Ascending aorta (tissue), 2 donors: ENCODE measurements around the gene CCDC186. TPM values are rescaled to one million over a fixed set of nuclear protein-coding genes. Genes with fewer than 3 reads are reported as not detected.

Experiments
- DNase-seq, 2 donors: peaks; one replicate each; pipeline ENCODE4 v3.0.0-alpha.2; 2019; ENCODE audit warnings: low spot score in 2 of 2
- H3K27ac ChIP-seq, 2 donors: fragments of 200-600 bp; sonication (generic); one replicate each; pipeline ENCODE4 v1.5.1; 2016 to 2017; ENCODE audit warnings: mild to moderate bottlenecking in 1 of 2
- H3K27me3 ChIP-seq: fragments of 200-600 bp; sonication (generic); one replicate; pipeline ENCODE4 v1.5.1; 2017
- H3K36me3 ChIP-seq, 2 donors: fragments of 200-600 bp; sonication (generic); one replicate each; pipeline ENCODE4 v1.5.1; 2016
- H3K4me1 ChIP-seq, 2 donors: fragments of 200-600 bp; sonication (generic); one replicate each; pipeline ENCODE4 v1.5.1; 2016 to 2017; ENCODE audit warnings: mild to moderate bottlenecking in 1 of 2
- H3K4me3 ChIP-seq, 2 donors: fragments of 200-600 bp; sonication (generic); one replicate each; pipeline ENCODE4 v1.5.1; 2016 to 2017; ENCODE audit warnings: mild to moderate bottlenecking in 1 of 2
- H3K9me3 ChIP-seq, 2 donors: fragments of 200-600 bp; sonication (generic); one replicate each; pipeline ENCODE4 v1.5.1; 2016
- intact Hi-C: fragments of 100-400 bp; cut with DNase I; formaldehyde crosslinking; loops from one replicate; pipeline ENCODE4 v1.15.1; 2023
- total RNA-seq: library from RNA; depleted of rRNA; stranded (reverse); fragments of >200 nt; gene quantifications from one replicate; pipeline ENCODE4 v1.1.0, GENCODE V29; 2016
- TF ChIP-seq, protein P1 (sequence below), 3 experiments: fragments of 200-600 bp in 2 of 3; fragments of 450-650 bp in 1 of 3; sonication (generic) in 2 of 3; IDR thresholded peaks; one replicate each; pipeline ENCODE4 v1.5.1; 2016 to 2019; ENCODE audit warnings: antibody characterized with exemption in 3 of 3, mild to moderate bottlenecking in 1 of 3, moderate library complexity in 1 of 3

CCDC186 gene
- total RNA-seq, 1 donor from 2014 or later: 4.4 TPM

- H3K27ac ChIP-seq: no peak overlapping the region
- TF ChIP-seq, protein P1, sequence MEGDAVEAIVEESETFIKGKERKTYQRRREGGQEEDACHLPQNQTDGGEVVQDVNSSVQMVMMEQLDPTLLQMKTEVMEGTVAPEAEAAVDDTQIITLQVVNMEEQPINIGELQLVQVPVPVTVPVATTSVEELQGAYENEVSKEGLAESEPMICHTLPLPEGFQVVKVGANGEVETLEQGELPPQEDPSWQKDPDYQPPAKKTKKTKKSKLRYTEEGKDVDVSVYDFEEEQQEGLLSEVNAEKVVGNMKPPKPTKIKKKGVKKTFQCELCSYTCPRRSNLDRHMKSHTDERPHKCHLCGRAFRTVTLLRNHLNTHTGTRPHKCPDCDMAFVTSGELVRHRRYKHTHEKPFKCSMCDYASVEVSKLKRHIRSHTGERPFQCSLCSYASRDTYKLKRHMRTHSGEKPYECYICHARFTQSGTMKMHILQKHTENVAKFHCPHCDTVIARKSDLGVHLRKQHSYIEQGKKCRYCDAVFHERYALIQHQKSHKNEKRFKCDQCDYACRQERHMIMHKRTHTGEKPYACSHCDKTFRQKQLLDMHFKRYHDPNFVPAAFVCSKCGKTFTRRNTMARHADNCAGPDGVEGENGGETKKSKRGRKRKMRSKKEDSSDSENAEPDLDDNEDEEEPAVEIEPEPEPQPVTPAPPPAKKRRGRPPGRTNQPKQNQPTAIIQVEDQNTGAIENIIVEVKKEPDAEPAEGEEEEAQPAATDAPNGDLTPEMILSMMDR (IDR thresholded peaks at IDR 0.05): no peak
- DNase-seq: no peak
- no peak overlapping the region for H3K4me3 ChIP-seq
- no peaks in the 10 kb centered on the region for H3K36me3 ChIP-seq
- H3K27me3 ChIP-seq: no peaks in the 10 kb centered on the region
- peaks cover 0 to 17% of the 10 kb centered on the region in 2 donors for H3K4me1 ChIP-seq
- H3K9me3 ChIP-seq: peaks cover 0 to 6% of the 10 kb centered on the region in 2 donors
- intact Hi-C loops: loop anchor here (10.0 kb wide), 1 partner anchor 704 kb away; no protein-coding TSS in a partner anchor
Observed at GRCh38 chr10:114168450-114169009, 5.5 kb downstream of the CCDC186 start.

DNA sequence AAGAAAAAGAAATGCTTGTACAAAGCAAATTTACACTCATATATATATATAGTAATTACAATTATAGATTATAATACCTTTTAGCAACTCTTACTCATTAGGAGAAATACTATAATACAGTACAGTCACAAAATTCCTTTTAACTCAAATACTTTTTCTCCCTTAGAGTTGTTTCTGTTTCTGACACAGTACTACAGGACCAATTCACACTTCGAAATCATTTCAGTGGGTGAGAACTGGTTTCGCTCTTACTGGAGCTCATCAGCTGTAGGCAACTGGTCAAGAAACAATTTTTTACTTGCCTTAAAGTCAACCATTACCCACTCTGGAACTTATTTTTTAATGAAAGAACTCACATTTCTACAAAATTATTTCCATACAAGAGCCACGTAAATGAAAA, 6.0 kb downstream of the CCDC186 start:
- no peak for DNase-seq
- peaks cover 0 to 6% of the 10 kb centered on the region in 2 donors for H3K9me3 ChIP-seq
- H3K4me1 ChIP-seq: peaks cover 0 to 15% of the 10 kb centered on the region in 2 donors
- TF ChIP-seq, protein P1 (IDR thresholded peaks at IDR 0.05): no peak
- H3K4me3 ChIP-seq: no peak overlapping the region
- H3K27me3 ChIP-seq: no peaks in the 10 kb centered on the region
- intact Hi-C loops: loop anchor here (10.0 kb wide), 1 partner anchor 703 kb away; no protein-coding TSS in a partner anchor
- no peaks in the 10 kb centered on the region for H3K36me3 ChIP-seq
- no peak overlapping the region for H3K27ac ChIP-seq

DNA sequence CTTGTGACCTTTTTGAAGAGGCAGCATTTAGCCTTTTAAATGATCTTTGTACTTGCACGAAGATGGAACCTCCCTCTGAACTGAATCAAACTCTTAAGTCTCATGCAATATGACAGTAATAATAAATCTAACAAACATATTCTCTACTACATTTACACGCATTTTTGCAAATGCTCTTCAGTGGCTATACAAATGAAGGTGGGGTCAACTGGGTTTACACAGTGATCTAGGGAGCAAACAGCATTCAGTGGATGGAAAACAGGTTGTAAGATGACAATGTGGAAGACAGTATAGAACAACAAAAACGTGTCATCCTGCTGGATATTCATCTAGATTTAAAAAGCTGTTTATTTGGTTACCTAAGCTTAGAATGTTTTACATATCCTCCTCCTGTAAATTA, 7.5 kb downstream of the CCDC186 start:
- Histone ChIP-seq H3K9me3 (peaks cover 0 to 6% of the 10 kb centered on the region in 2 donors), H3K27ac (peak overlapping the region in 1 of 2 donors; percentile 38), H3K4me1 (peaks cover 0 to 12% of the 10 kb centered on the region in 2 donors), H3K36me3 (peaks cover 0 to 7% of the 10 kb centered on the region in 2 donors), H3K4me3 (no peak overlapping the region), H3K27me3 (no peaks in the 10 kb centered on the region)
- DNase-seq: no peak
- TF ChIP-seq, protein P1 (IDR thresholded peaks at IDR 0.05): no peak
- intact Hi-C loops: loop anchor here (10.0 kb wide), 1 partner anchor 702 kb away; no protein-coding TSS in a partner anchor

DNA sequence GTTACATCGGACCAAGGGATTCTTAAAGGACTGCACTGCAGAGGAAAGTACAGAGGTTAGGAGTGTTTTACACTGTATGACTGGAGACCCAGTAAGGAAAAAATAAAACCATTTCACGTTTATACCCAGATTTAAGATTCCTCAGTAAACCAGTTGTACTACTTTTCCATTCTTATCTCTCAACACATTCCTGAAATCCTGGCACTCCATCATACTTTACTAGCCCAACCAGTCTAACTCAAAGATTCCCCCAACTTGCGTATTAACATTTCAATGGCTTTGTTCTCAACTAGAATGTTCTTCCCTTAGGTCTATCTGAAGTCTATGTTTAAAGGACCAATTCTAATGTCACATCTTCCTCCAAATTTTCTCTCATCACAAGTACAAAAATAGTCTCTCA, 8.0 kb downstream of the CCDC186 start:
- intact Hi-C loops: loop anchor here (10.0 kb wide), 1 partner anchor 701 kb away; no protein-coding TSS in a partner anchor
- peaks cover 0 to 9% of the 10 kb centered on the region in 2 donors for H3K36me3 ChIP-seq
- H3K9me3 ChIP-seq: peaks cover 0 to 6% of the 10 kb centered on the region in 2 donors
- no peaks in the 10 kb centered on the region for H3K27me3 ChIP-seq
- peaks cover 0 to 12% of the 10 kb centered on the region in 2 donors for H3K4me1 ChIP-seq
- TF ChIP-seq, protein P1 (IDR thresholded peaks at IDR 0.05): no peak
- H3K4me3 ChIP-seq: no peak overlapping the region
- DNase-seq: no peak
- no peak overlapping the region for H3K27ac ChIP-seq

GRCh38 chr10:114163062-114163461, 10.9 kb downstream of the CCDC186 start:
- TF ChIP-seq, protein P1 (IDR thresholded peaks at IDR 0.05): no peak
- DNase-seq: no peak
- H3K4me1 ChIP-seq: peaks cover 0 to 12% of the 10 kb centered on the region in 2 donors
- no peaks in the 10 kb centered on the region for H3K27me3 ChIP-seq
- no peak overlapping the region for H3K4me3 ChIP-seq
- H3K9me3 ChIP-seq: no peaks in the 10 kb centered on the region
- intact Hi-C loops: loop anchor here (10.0 kb wide), 1 partner anchor 698 kb away; no protein-coding TSS in a partner anchor
- H3K36me3 ChIP-seq: peaks cover 0 to 9% of the 10 kb centered on the region in 2 donors
- H3K27ac ChIP-seq: no peak overlapping the region
